ENCODE results near the gene PTPA.

The PTPA gene

GRCh38 chr9:129100383-129101169 is 10.6 kb upstream of the PTPA start:
- H3K9me3 ChIP-seq (ENCODE audit: insufficient read depth, low read length) = no peaks in the 10 kb centered on the region
- no peak overlapping the region for H3K9ac ChIP-seq (ENCODE audit: low read length)
- no peak overlapping the region for H3K4me3 ChIP-seq (ENCODE audit: low read length)
- 0 out of 2 replicates have a peak, but pooled peaks cover under 1% of the 10 kb centered on the region for H3K27me3 ChIP-seq (ENCODE audit: low read depth, low read length)
- H3K36me3 ChIP-seq (replicated peaks; ENCODE audit: low read depth, low read length) = no peaks in the 10 kb centered on the region
- no peaks in the 10 kb centered on the region for H4K20me1 ChIP-seq (ENCODE audit: insufficient read depth, low read length)
- TF ChIP-seq EZH2phosphoT487 (IDR thresholded peaks at IDR 0.05; ENCODE audit: low read depth) = no peak
- TF ChIP-seq CTCF (IDR thresholded peaks at IDR 0.05; ENCODE audit: low read depth, low read length) = no peak
- H2AFZ ChIP-seq (ENCODE audit: low read depth, low read length) = no peak overlapping the region
- no peak overlapping the region for H3K4me2 ChIP-seq (ENCODE audit: low read length)
- no peaks in the 10 kb centered on the region for H3K79me2 ChIP-seq (ENCODE audit: low read length)
- H3K27ac ChIP-seq (ENCODE audit: low read length) = no peak overlapping the region
- no peaks in the 10 kb centered on the region for H3K4me1 ChIP-seq (ENCODE audit: low read length)

GRCh38 chr9:129101279-129101678 is 9.9 kb upstream of the PTPA start:
- H3K4me2 ChIP-seq (ENCODE audit: low read length) = no peak overlapping the region
- no peaks in the 10 kb centered on the region for H3K79me2 ChIP-seq (ENCODE audit: low read length)
- no peaks in the 10 kb centered on the region for H3K36me3 ChIP-seq (replicated peaks; ENCODE audit: low read depth, low read length)
- no peak overlapping the region for H2AFZ ChIP-seq (ENCODE audit: low read depth, low read length)
- H3K9ac ChIP-seq (ENCODE audit: low read length) = no peak overlapping the region
- no peak overlapping the region for H3K27ac ChIP-seq (ENCODE audit: low read length)
- no peaks in the 10 kb centered on the region for H3K9me3 ChIP-seq (ENCODE audit: insufficient read depth, low read length)
- TF ChIP-seq CTCF (IDR thresholded peaks at IDR 0.05; ENCODE audit: low read depth, low read length) (no peak), EZH2phosphoT487 (IDR thresholded peaks at IDR 0.05; ENCODE audit: low read depth) (no peak)
- H3K4me1 ChIP-seq (ENCODE audit: low read length) = no peaks in the 10 kb centered on the region
- no peaks in the 10 kb centered on the region for H4K20me1 ChIP-seq (ENCODE audit: insufficient read depth, low read length)
- H3K27me3 ChIP-seq (ENCODE audit: low read depth, low read length) = peaks cover 6% of the 10 kb centered on the region; the same call in 1 of the 2 replicates
- H3K4me3 ChIP-seq (ENCODE audit: low read length) = no peak overlapping the region

GRCh38 chr9:129102095-129102525 is 9.1 kb upstream of the PTPA start:
- H3K4me2 ChIP-seq (ENCODE audit: low read length) = no peak overlapping the region
- H3K4me3 ChIP-seq (ENCODE audit: low read length) = no peak overlapping the region
- TF ChIP-seq EZH2phosphoT487 (IDR thresholded peaks at IDR 0.05; ENCODE audit: low read depth) (no peak), CTCF (IDR thresholded peaks at IDR 0.05; ENCODE audit: low read depth, low read length) (no peak)
- H3K36me3 ChIP-seq (replicated peaks; ENCODE audit: low read depth, low read length) = no peaks in the 10 kb centered on the region
- H3K27me3 ChIP-seq (ENCODE audit: low read depth, low read length) = peaks cover 6% of the 10 kb centered on the region; the same call in 1 of the 2 replicates
- no peaks in the 10 kb centered on the region for H3K79me2 ChIP-seq (ENCODE audit: low read length)
- no peaks in the 10 kb centered on the region for H3K9me3 ChIP-seq (ENCODE audit: insufficient read depth, low read length)
- no peak overlapping the region for H3K27ac ChIP-seq (ENCODE audit: low read length)
- H3K9ac ChIP-seq (ENCODE audit: low read length) = no peak overlapping the region
- H2AFZ ChIP-seq (ENCODE audit: low read depth, low read length) = no peak overlapping the region
- H3K4me1 ChIP-seq (ENCODE audit: low read length) = no peaks in the 10 kb centered on the region
- H4K20me1 ChIP-seq (ENCODE audit: insufficient read depth, low read length) = no peaks in the 10 kb centered on the region

- Histone ChIP-seq H3K4me2 (ENCODE audit: low read length) (peak overlapping the region; percentile 23; the same call in 1 of the 2 replicates), H3K4me1 (ENCODE audit: low read length) (no peaks in the 10 kb centered on the region), H3K9ac (ENCODE audit: low read length) (no peak overlapping the region), H2AFZ (ENCODE audit: low read depth, low read length) (peak overlapping the region; percentile 79; the same call in 1 of the 2 replicates), H3K79me2 (ENCODE audit: low read length) (no peaks in the 10 kb centered on the region), H3K4me3 (ENCODE audit: low read length) (no peak overlapping the region), H3K27ac (ENCODE audit: low read length) (no peak overlapping the region), H3K36me3 (replicated peaks; ENCODE audit: low read depth, low read length) (no peaks in the 10 kb centered on the region), H3K27me3 (ENCODE audit: low read depth, low read length) (peaks cover 6% of the 10 kb centered on the region), H3K9me3 (ENCODE audit: insufficient read depth, low read length) (no peaks in the 10 kb centered on the region), H4K20me1 (ENCODE audit: insufficient read depth, low read length) (no peaks in the 10 kb centered on the region)
- peak; percentile 50 for TF ChIP-seq CTCF (IDR thresholded peaks at IDR 0.05; ENCODE audit: low read depth, low read length)
- no peak for TF ChIP-seq EZH2phosphoT487 (IDR thresholded peaks at IDR 0.05; ENCODE audit: low read depth)
These were observed 8.2 kb upstream of the PTPA start for GRCh38 chr9:129102791-129103594.
